ENCODE results near the gene EVL.

The EVL gene

DNA sequence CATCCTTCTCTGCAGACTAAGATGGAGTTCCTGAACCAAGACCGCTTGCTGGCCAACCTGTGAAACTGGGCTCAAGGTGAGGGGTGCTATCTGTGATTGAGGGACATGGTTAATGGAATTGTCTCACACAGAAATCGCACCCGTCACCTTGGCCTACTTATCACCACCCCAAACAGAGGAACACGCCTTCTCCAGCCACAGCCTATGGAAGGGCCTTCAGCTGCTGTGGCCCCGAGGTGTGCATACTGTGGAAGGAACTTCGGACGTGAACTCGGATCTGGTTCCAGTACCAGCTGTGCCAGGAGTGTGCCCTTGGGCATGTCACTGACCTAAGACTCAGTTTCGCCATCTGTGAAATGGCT lies 44.4 kb downstream of the EVL start:
- DNase-seq (ENCODE audit: low read depth) = no peak

DNA sequence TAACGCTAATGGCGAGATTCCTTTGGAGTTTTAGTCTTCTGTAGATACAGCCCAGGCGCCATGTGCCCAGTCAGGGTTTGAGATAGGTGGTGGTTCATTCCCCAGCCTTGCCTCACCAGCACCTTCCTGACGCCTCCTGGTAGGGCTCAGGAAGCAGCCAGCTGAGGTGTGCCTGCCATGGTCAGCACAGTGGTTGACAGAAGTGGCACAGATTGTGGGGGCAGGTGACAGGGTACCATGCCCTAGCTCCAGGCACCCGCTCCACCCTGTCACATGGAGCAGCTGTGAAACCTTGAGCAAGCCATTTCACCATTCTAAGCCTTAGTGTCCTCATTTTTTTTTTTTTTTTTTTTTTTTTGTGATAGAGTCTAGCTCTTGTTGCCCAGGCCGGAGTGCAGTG lies 45.6 kb downstream of the EVL start:
- DNase-seq (ENCODE audit: low read depth) = no peak

- no peak for DNase-seq (ENCODE audit: low read depth)
Observed at GRCh38 chr14:100111931-100112704, 46.9 kb downstream of the EVL start.

- DNase-seq (ENCODE audit: low read depth) = no peak
Observed at GRCh38 chr14:100114109-100114765, 49.0 kb downstream of the EVL start.

DNA sequence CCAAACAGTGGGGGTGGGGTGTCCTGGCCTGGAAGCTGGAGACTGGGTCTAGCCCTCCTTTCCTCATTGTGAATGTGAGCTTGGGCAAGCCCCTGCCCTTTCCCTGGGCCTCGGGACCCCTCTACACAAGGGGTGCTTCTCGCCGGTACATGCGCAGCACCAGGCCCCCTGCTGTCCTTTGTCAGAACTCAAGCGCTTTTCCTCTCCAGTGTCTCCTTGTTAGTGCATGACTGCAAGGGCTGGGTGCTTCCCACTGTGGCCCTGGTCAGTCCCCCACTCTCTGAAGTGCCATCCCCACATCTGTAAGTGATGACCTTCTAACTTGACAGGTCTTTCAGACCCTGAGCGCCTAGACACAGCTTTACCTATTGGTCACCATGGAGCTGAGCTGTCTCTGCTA lies 50.0 kb downstream of the EVL start:
- DNase-seq (ENCODE audit: low read depth) = no peak

DNA sequence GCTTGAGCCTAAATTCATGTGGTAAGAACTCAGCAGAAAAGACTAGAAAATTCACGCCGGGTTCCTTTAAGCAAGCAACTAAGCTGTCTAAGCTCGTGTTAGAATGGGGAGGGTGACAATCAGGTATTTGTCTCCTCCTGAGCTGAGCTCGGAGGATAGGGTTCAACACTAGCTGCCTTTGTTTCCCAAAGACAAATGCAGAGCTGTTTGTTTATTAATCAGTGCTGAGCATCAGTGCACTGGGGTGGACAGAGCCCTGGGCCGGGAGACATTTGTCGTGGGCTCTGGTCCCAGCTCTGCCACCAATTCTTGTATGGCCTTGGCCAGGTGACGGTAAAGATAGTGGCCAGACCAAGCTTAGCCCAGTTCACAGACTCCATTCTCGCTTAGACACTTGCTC lies 50.5 kb downstream of the EVL start:
- no peak for DNase-seq (ENCODE audit: low read depth)

DNA sequence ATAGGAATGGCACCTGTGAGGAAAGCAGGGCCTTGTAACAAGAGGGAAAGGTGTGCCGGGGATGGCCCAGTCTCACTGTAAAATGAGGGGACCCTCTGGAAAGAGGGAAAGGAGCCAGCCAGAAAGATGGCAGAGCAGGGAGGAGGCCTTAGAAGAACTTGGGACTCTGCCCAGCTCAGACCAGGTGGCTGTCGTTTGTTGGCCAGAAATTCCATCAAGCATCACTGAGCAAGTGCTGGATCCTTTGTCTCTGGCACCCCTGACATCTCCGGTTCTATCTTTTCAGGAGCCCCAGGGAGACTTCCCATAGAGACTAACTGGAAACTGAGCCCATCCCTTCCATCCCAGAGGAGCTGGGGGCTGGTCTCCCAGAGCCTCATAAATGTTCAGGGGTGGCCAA lies 50.9 kb downstream of the EVL start:
- no peak for DNase-seq (ENCODE audit: low read depth)

DNA sequence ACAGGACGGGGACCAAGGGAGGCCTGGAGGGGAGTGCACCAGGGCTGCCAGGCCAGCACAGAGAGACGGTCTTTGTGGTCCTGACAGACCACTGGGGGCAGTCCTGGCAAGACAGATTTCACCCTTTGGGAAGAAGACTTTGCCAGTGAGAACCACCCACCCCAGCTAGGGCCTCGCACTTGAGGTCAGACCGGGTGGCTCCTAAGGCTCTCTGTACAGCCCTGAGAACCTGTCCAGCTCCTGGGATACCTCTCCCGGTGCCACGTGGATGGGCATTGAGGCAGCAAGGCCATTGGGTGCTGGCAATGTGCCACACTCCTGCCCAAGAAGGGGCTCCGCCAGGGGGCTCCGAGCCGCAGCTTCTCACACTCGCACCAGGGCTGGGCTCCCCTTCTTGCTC lies 51.8 kb downstream of the EVL start:
- DNase-seq (ENCODE audit: low read depth) = no peak

- no peak for DNase-seq (ENCODE audit: low read depth)
Observed at GRCh38 chr14:100117633-100118395, 52.6 kb downstream of the EVL start.

- no peak for DNase-seq (ENCODE audit: low read depth)
Observed at GRCh38 chr14:100118396-100119011, 53.3 kb downstream of the EVL start.

GRCh38 chr14:100119251-100119650 lies 54.0 kb downstream of the EVL start:
- no peak for DNase-seq (ENCODE audit: low read depth)

- no peak for DNase-seq (ENCODE audit: low read depth)
Observed at GRCh38 chr14:100120522-100121269, 55.5 kb downstream of the EVL start.

- DNase-seq (ENCODE audit: low read depth) = no peak
Observed at GRCh38 chr14:100121643-100122480, 56.6 kb downstream of the EVL start.

DNA sequence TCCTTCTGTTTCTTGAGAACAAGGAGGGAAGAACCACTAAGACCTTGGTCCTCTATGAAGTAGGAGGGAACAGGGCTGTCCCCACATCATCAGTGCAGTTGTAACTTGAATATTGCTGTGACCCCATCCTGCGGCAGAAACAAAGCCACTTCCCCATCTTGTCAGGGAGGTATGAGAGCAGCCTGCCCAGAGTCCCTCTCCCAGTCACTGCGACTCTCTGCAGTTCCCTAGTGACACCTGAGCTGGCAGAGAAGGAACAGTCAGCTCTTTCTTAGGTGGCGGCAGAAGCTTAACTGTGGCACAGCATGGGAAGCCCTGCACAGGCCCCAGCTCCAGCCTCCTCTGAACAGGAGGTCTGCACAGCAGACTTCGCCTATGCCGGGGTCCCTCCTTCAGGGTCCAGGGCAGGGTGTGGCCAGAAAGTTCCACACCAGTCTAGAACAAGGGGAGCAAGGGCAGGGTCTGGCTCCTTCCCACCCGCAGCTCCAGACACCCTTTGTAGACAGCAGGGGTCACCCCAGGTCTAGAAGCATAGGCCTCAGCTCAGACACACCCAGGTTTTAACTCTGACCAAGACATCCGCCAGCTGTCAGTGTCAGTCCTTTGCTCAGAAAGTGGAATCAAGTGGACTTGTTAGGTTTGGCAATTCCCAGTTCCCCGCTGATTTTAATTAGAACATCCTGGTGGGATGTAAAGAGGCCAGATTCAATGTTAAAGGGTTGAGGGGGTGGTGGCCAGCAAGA lies 57.4 kb downstream of the EVL start:
- DNase-seq (ENCODE audit: low read depth) = no peak

DNA sequence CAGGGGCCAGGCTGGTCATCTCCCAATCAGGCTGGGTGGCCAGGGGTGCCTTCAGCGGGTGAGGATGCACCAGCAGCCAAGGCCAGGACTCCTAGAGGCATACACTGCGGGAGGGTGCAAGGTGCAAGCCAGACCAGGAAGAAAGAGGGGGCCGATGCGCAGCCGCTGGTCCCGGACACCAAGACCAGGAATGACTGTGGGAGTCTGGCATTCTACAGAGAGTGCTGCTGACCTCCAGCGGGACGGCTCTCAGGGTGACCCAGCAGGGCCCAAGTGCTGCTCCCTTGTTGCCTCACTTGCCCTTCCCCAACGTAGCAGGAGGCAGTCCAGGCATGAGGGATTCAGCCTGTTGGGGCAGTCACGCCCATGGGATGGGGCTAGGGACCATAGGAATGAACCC lies 58.4 kb downstream of the EVL start:
- no peak for DNase-seq (ENCODE audit: low read depth)

GRCh38 chr14:100124551-100125088 lies 59.4 kb downstream of the EVL start:
- no peak for DNase-seq (ENCODE audit: low read depth)

GRCh38 chr14:100126401-100126800 lies 61.2 kb downstream of the EVL start:
- no peak for DNase-seq (ENCODE audit: low read depth)

GRCh38 chr14:100127853-100128455 lies 62.7 kb downstream of the EVL start:
- DNase-seq (ENCODE audit: low read depth) = no peak

GRCh38 chr14:100128688-100129087 lies 63.5 kb downstream of the EVL start:
- DNase-seq (ENCODE audit: low read depth) = no peak

DNA sequence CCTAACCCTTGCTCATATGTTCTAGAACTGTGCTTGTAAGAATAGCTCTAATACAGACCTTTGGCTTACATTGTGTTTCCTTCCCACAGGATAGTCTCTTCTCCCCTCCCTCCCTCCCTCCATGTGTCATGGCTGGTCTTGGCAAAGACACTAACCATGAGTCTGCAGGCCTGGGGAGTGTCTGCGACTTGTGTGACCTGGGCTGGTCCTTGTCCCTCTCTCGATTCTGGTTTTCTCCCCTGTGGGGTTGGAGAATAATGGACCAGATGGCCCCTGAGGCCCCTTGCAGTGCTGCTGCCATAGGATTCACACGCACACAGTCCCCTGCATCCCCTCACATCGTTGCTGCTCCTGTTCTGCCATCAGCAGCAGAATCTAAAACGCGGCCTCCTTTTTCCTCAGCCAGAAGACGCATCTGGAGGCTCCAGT lies 64.0 kb downstream of the EVL start:
- DNase-seq (ENCODE audit: low read depth) = no peak

Measured in amniotic epithelial cell (primary cell).